Pancreas (tissue), 10 donors: Measurements from ENCODE around the gene FARS2. TPM values are rescaled to one million over a fixed set of nuclear protein-coding genes. Genes with fewer than 3 reads are reported as not detected.

Source experiments
- ATAC-seq, 4 donors: fragments of 200-7000 bp; cut with Tn5 transposase; one replicate each; pipeline versions ENCODE4 v1.8.0 to v1.9.1; 2020; ENCODE audit warnings: mild to moderate bottlenecking in 4 of 4, moderate library complexity in 4 of 4
- DNase-seq, 6 donors: peaks; one replicate each; pipeline ENCODE4 v3.0.0-alpha.2; 2020
- FAIRE-seq: peaks from 2 replicates; lab custom pipeline; 2012; peaks lifted over from hg19 to GRCh38; lab: Jason Lieb, UNC
- H3K27ac ChIP-seq, 4 donors: fragments of 200-600 bp; sonication (generic); 1 replicate in 3 of 4; 2 replicates in 1 of 4; pipeline versions ENCODE4 v1.5.0 to v1.8.0; 2020
- H3K27me3 ChIP-seq, 4 donors: fragments of 200-600 bp; one replicate each; pipeline ENCODE4 v1.8.0; 2021
- H3K36me3 ChIP-seq, 3 donors: fragments of 200-600 bp; sonication (generic) in 1 of 3; one replicate each; pipeline versions ENCODE4 v1.5.0 to v1.8.0; 2020 to 2021
- H3K4me1 ChIP-seq, 3 donors: fragments of 200-600 bp; one replicate each; pipeline ENCODE4 v1.8.0; 2021
- H3K4me3 ChIP-seq, 4 donors: fragments of 200-600 bp; sonication (generic) in 2 of 4; one replicate each; pipeline versions ENCODE4 v1.5.0 to v1.8.0; 2020 to 2021
- H3K9me3 ChIP-seq, 4 donors: fragments of 200-600 bp; one replicate each; pipeline ENCODE4 v1.8.0; 2021
- WGBS, 2 donors: extraction: QIAGEN DNeasy Blood & Tissue Kit; methylation state at CpG; one replicate each; pipeline ENCODE4 v1.1.7; 2013; 5-methylcytosine and 5-hydroxymethylcytosine counted together
- intact Hi-C, 3 donors: fragments of 100-400 bp; cut with DNase I; formaldehyde crosslinking; loops; one replicate each; pipeline versions ENCODE4 v1.11.1 to v1.14.2; 2022
- polyA plus RNA-seq, 2 donors: library from polyadenylated mRNA; stranded (reverse); fragments of 200-250 nt; gene quantifications; one replicate each; pipeline ENCODE4 v1.2.3, GENCODE V29; 2013
- total RNA-seq, 6 donors: library from RNA; stranded (reverse); fragmentation: NEBNext Ultra II Directional in 4 of 6; extraction: Animal tissue kit (Norgen Biotek cat#: 25700) in 4 of 6; gene quantifications; one replicate each; pipeline versions ENCODE4 v1.2.1 to v1.2.4, GENCODE V29; 2021 to 2023
- TF ChIP-seq, protein P1 (sequence below), 4 donors: fragments of 200-600 bp; sonication (generic) in 3 of 4; IDR thresholded peaks; one replicate each; pipeline versions ENCODE4 v1.5.0 to v1.8.0; 2021; ENCODE audit warnings: antibody characterized with exemption in 4 of 4
- donor health status: healthy with polysubstance abuse.
- donor health status: DM: no; HTN: no; CAD: no; lungs with moderate emphysema.
- donor health status: DM: no; HTN: no; CAD: no.
- donor health status: control.
- donor health status: control.
- donor health status: Bipolar disorder and iron deficiency.
- donor health status: DM: yes; HTN: yes; CAD: no.
- donor health status: DM: no; HTN: no; CAD: no.
- donor health status: DM: no; HTN: no; CAD: no.
- donor health status: DM: yes; HTN: yes; CAD: no.

FARS2 gene
- total and polyA plus RNA-seq, 8 donors = 4.1 to 10.3 (median 7.5) TPM

DNA sequence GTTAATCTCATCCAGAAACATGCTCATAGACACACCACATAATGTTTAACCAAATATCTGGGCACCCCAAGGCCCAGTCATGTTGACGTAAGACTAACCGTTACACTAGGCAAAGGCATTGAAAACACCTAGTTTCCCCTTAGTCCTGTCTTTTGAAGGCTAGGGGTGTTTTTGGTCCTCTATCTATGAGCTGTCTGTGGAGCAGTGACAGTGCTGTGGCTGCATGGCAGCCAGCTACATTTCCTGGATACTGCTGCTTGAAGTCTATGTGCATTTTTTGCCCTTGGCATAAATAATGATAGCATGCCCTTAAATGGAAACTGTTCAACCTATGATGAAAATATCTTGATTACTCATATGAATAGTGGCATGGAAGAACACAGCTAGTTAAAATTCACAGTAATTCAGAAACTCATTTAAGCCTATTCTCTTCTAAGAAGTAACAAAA is 18.6 kb downstream of the FARS2 start:
- Histone ChIP-seq H3K4me1 (no peaks in the 10 kb centered on the region), H3K27me3 (no peaks in the 10 kb centered on the region), H3K27ac (no peak overlapping the region), H3K4me3 (no peak overlapping the region), H3K36me3 (no peaks in the 10 kb centered on the region), H3K9me3 (no peaks in the 10 kb centered on the region)
- 94 to 97% methylated on average over 2 of the region's 2 CpGs for WGBS, 2 donors
- ATAC-seq = no peak
- TF ChIP-seq, protein P1, sequence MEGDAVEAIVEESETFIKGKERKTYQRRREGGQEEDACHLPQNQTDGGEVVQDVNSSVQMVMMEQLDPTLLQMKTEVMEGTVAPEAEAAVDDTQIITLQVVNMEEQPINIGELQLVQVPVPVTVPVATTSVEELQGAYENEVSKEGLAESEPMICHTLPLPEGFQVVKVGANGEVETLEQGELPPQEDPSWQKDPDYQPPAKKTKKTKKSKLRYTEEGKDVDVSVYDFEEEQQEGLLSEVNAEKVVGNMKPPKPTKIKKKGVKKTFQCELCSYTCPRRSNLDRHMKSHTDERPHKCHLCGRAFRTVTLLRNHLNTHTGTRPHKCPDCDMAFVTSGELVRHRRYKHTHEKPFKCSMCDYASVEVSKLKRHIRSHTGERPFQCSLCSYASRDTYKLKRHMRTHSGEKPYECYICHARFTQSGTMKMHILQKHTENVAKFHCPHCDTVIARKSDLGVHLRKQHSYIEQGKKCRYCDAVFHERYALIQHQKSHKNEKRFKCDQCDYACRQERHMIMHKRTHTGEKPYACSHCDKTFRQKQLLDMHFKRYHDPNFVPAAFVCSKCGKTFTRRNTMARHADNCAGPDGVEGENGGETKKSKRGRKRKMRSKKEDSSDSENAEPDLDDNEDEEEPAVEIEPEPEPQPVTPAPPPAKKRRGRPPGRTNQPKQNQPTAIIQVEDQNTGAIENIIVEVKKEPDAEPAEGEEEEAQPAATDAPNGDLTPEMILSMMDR (IDR thresholded peaks at IDR 0.05) = no peak
- intact Hi-C loops = no loop called here
- DNase-seq = no peak
- no peak for FAIRE-seq

DNA sequence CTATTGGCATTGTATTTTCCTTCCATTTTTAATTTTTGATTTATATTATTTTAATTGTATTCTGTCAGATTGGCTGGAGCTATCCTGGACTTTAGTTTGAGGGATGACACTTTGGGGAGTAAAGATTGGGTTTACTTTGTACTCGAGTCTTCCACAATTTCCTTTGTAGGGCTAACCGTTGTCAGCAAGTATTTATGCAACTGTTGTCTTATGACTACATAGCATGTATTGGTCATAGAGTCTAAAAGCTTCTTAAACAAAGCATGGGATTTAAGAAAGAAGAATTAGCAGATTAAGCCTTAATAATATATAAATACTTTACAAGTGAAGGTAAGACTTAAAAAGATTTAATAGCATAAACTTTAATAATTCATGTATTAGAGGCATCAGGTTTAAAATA is 19.6 kb downstream of the FARS2 start:
- H3K4me3 ChIP-seq = no peak overlapping the region
- no peaks in the 10 kb centered on the region for H3K36me3 ChIP-seq
- no peak overlapping the region for H3K27ac ChIP-seq
- WGBS, 2 donors = 79 to 89% methylated on average over 2 of the region's 2 CpGs
- TF ChIP-seq, protein P1 (IDR thresholded peaks at IDR 0.05) = no peak
- H3K4me1 ChIP-seq = no peaks in the 10 kb centered on the region
- intact Hi-C loops = no loop called here
- ATAC-seq = no peak
- H3K9me3 ChIP-seq = no peaks in the 10 kb centered on the region
- no peak for DNase-seq
- FAIRE-seq = no peak
- H3K27me3 ChIP-seq = no peaks in the 10 kb centered on the region

DNA sequence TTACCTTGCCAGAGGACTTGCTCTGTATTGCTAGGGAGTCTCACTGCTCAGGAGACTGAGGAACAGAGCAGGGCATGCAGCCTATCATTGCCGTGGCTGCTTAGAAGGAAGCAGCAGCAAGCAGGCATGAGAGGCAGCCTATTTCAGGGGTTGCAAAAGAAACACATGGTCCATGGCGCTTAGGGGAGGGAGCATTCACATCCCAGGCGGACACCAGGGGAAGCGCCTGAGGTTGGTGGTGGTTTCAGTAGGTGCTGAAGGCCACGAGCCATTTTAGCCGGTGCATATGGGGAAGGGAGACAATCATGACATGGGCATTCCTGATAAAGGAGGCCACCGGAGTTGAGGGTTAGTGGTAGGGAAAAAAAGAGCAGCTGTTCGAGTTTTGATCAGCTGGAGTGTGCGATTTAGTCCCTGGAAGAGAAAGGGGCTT is 20.9 kb downstream of the FARS2 start:
- no peak overlapping the region for H3K27ac ChIP-seq
- no peaks in the 10 kb centered on the region for H3K9me3 ChIP-seq
- intact Hi-C loops = no loop called here
- no peak overlapping the region for H3K4me3 ChIP-seq
- H3K4me1 ChIP-seq = no peaks in the 10 kb centered on the region
- TF ChIP-seq, protein P1 (IDR thresholded peaks at IDR 0.05) = no peak
- WGBS, 2 donors = 85 to 86% methylated on average over 9 of the region's 9 CpGs
- ATAC-seq (no peak), DNase-seq (no peak), FAIRE-seq (no peak)
- no peaks in the 10 kb centered on the region for H3K27me3 ChIP-seq
- no peaks in the 10 kb centered on the region for H3K36me3 ChIP-seq

DNA sequence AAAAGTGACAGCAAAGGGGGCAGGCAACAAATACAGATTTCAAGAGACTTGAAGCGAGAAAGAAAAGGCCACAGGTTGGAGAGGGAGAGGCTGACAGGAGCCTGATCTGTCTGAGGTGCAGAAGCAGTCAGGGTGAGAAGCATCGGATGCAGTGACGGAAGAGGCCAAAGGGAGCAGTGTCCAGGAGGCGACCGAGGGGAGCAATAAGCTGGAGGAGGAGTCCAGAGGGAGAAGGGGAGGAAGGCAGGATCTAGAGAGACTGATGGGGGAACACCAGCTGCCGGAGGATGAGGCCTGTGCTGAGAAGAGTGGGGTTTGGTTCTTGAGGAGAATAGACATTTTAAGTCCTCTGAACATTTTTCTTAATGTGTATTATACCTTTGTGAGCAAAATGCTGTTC is 23.8 kb downstream of the FARS2 start:
- DNase-seq = no peak
- Histone ChIP-seq H3K4me1 (no peaks in the 10 kb centered on the region), H3K36me3 (no peaks in the 10 kb centered on the region), H3K9me3 (no peaks in the 10 kb centered on the region), H3K27ac (no peak overlapping the region), H3K27me3 (no peaks in the 10 kb centered on the region), H3K4me3 (no peak overlapping the region)
- TF ChIP-seq, protein P1 (IDR thresholded peaks at IDR 0.05) = no peak
- 93 to 99% methylated on average over 6 of the region's 6 CpGs for WGBS, 2 donors
- intact Hi-C loops = no loop called here
- ATAC-seq = no peak
- FAIRE-seq = no peak

DNA sequence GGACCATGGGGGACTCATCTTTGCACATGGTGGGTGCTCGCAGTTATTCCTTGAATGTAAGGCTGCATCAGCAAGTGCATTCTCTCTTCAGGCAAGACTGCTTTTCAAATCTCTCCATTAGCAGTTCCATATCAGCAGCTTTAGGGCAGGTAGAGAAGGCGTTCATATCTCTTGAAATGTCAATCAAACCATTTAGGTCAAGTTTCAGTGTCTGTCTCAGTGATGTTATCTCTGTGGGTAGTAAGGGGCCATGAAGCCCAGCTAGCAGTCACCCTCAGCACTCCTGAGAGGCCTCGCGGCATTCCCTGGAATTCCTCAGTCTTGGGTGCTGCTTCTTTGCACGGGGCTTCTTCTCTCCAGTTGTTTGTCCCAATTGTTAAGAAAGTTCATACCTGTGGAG is 24.2 kb downstream of the FARS2 start:
- intact Hi-C loops = no loop called here
- no peaks in the 10 kb centered on the region for H3K36me3 ChIP-seq
- H3K4me3 ChIP-seq = no peak overlapping the region
- H3K9me3 ChIP-seq = no peaks in the 10 kb centered on the region
- H3K27ac ChIP-seq = no peak overlapping the region
- TF ChIP-seq, protein P1 (IDR thresholded peaks at IDR 0.05) = no peak
- no peaks in the 10 kb centered on the region for H3K27me3 ChIP-seq
- DNase-seq (no peak), ATAC-seq (no peak), FAIRE-seq (no peak)
- WGBS, 2 donors = 91 to 94% methylated on average over 5 of the region's 5 CpGs
- H3K4me1 ChIP-seq = no peaks in the 10 kb centered on the region
